SK-MEL-5 (cell line): ENCODE measurements around the gene G3BP1. TPM values are rescaled to one million over a fixed set of nuclear protein-coding genes. Genes with fewer than 3 reads are reported as not detected.
A peak's percentile ranks its signal among the peaks of the same experiment; 100 is the strongest.
"Not testable (repeated sequence)": the region's sequence is repeated elsewhere in the genome, so short reads cannot be mapped to it uniquely, and the experiment has no call there.

Source experiments
- DNase-seq: peaks from one replicate; pipeline ENCODE4 v3.0.0-alpha.2; 2016; ENCODE audit warnings: low read depth, low spot score
- in situ Hi-C: cut with HindIII; loops from 2 replicates; pipeline ENCODE4 v1.10.0; 2016; ENCODE audit warnings: low sequenced_read_pairs, high pct_unique_total_duplicates, low pct_unique_long_range_greater_than_20kb
- polyA plus RNA-seq, 2 experiments: library from polyadenylated mRNA; depleted of rRNA; stranded (reverse); fragments of >200 nt; gene quantifications; 2 replicates each; pipeline ENCODE4 v1.2.3, GENCODE V29; 2015
- total RNA-seq: library from RNA; depleted of rRNA; stranded (reverse); fragments of >200 nt; shearing (Covaris generic); gene quantifications from 2 replicates; pipeline ENCODE4 v1.2.3, GENCODE V29; 2014; rRNA removed

Gene G3BP1
- total RNA-seq, result 280 TPM in 2 replicates
- polyA plus RNA-seq (2015; cell fraction: cytosol; rRNA removed), result 201 and 250 TPM in 2 replicates
- 126 and 144 TPM in 2 replicates for polyA plus RNA-seq (2015; cell fraction: nucleus; rRNA removed)

- in situ Hi-C loops, result no loop called here
- DNase-seq, result peak; percentile 100
These were observed at the start of gene G3BP1 for GRCh38 chr5:151771259-151772028. G3BP1 (plus strand) TSS chr5:151771954; CDS start chr5:151786621, 14,667 bp downstream.

- in situ Hi-C loops, result no loop called here
- no peak for DNase-seq
These were observed 49.2 kb upstream of the G3BP1 start for GRCh38 chr5:151722546-151722945.

DNA sequence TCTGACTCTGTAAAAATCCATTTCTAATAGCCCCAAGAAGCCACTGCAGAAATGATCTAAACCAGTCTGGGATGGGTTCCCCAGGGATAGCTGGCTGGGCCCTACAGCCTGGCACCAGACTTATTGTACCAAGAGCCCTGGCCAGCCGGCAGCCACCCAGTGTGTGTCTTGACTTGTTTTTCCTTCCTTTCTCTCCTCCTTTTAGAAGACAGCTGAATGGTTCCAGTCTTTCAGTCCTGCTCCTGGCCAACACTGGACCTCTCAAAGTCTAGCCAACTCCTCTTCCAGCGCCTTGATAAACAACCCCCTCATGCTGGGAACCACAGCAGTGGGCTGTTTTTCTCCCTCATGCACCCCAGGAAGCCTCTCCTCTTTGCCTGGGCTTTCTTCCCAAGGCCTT is 47.4 kb upstream of the G3BP1 start:
- DNase-seq, result no peak
- in situ Hi-C loops, result no loop called here

DNA sequence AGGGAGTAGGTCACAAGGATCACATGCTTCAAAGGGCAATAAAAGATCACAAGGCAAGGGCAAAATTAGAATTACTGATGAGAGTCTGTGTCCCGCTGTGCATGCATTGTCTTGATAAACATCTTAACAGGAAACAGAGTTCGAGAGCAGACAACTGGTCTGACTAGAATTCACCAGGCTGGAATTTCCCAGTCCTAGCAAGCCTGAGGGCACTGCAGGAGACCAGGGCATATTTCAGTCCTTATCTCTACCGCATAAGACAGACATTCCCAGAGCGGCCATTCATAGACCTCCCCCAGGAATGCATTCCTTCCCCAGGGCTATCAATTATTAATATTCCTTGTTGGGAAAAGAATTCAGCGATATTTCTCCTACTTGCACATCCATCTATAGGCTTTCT is 42.2 kb upstream of the G3BP1 start:
- in situ Hi-C loops, DNase-seq: not testable (repeated sequence)

DNA sequence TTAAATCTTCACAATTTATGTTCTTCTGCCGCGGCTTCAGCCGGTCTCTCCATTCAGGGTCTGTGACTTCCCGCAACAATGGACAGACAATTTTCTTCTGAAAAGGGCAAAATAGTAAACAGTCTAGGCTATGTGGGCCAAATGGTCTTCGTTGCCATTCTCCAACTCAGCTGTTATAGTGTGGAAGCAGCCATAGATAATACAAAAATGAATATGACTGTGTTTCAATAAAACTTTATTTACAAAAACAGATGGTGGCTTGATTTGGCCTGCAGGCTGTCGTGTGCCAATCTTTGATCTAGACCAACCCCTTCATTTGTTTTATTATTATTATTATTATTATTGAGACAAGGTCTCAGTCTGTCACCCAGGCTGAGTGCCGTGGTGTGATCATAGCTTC is 41.4 kb upstream of the G3BP1 start:
- no peak for DNase-seq
- in situ Hi-C loops, result no loop called here

DNA sequence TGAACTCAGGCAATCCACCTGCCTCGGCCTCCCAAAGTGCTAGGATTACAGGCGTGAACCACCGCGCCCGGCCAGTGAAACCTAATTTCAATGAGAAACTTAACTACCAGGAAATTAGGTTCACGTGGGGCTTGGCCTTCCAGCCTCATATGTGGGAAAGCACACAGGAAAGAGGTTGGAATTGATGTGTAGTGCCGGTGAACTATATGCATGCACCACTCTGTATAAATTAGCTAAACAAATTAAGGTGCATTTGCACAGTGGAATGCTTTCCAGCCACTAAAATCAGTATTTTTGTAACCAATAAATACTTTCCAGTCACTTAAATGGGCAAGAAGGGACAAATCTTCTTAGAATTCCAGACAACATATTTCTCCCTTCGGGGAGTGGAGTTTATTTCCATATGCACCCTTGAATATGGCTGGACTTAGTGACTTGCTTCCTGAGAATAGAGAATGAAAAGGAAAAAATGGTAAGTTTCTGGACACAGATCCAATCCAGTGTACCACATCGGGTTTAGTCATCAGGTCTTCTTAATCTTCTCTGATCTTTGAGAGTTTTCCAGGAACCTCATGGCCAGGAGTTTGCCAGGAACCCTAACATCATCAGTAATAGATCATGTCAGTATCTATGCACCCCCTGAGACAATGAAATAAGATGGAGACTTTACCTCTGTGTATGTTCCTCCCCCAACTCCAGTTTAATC is 38.2 kb upstream of the G3BP1 start:
- DNase-seq, result no peak
- in situ Hi-C loops, result no loop called here

- no peak for DNase-seq
- in situ Hi-C loops, result no loop called here
These were observed 37.7 kb upstream of the G3BP1 start for GRCh38 chr5:151734064-151734408.

DNA sequence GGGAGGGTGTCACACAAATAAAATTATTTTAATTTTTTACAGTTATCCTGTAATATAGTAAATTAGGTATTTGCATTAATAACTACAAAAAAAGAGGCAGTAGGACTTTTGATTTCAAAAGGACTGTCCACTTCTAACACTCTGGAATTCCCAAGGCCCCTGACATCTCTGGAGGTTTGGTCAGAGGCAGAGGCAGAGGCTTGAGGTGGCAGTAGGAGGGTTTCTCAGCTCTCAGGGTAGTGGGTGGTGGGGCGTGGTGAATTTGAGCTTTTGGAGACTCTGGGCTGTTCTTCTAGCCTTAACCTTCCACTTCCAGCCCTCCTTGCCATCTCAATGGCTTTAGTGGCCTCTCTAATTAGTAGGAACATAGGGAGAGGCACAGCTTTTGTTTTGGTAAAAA is 36.1 kb upstream of the G3BP1 start:
- in situ Hi-C loops, result no loop called here
- no peak for DNase-seq

DNA sequence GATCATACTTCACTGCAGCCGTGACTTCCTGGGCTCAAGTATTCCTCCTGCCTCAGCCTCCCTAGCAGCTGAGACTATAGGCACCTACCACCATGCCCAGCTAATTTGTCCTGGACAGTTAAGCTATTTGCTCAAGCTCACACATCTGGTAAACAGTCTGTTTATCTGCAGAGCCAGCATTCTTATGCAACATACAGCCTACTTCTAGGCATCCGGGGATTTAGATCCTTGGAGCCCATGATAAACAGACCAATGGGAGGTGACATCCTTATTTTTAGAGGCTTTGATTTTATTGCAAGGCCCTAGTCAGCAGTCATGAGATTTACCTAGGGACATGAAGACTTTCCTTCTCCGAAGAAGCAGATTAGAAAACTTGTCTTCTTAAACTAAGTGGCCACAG is 34.3 kb upstream of the G3BP1 start:
- DNase-seq, result no peak
- in situ Hi-C loops, result no loop called here

DNA sequence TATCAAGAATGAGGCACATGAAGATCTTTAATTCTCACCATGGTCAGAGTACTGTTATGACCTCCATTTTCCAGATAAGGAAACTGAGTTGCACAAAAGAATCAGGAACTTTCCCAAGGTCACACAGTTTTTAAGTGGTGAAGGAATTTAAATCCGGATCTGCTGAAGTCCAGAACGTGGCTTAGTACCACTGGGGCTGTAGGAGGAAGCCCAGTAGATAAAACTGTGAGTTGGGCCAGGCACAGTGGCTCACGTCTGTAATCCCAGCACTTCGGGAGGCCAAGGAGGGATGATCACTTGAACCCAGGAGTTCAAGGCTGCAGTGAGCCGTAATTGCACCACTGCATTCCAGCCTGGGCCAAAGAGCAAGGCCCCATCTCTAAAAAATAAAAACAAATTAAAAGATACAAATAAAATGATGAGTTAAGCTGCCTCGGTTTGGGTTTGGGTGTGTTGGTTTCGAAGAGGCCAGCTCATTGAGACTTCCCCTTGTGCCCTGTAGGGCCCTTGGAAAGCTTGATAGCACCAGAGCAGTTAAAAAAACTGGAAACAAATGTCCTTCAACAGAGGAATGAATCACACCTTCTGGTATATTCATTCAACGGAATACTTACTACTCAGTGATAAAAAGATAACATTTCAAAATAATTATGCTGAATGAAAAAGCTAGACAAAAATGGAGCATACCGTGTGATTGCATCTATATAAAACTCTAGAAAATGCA is 33.5 kb upstream of the G3BP1 start:
- in situ Hi-C loops, result no loop called here
- DNase-seq, result no peak

DNA sequence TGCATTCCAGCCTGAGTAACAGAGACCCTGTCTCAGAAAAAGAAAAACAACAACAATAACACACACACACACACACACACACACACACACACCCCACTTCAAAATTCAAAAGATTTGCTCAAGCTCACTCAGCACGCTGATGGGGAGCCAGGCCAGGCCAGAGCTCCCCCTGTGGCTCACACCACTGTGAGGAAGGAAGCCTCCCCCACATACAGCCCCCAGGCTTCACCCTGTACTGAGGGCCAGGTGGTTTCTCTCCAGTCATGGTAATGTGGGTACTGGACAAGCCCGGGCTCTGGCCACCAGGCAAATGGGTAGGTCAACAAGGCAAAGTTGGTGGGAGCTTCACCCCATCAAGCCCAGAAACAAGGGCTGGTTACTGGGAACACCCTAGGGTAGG is 32.4 kb upstream of the G3BP1 start:
- in situ Hi-C loops, result no loop called here
- DNase-seq, result no peak

DNA sequence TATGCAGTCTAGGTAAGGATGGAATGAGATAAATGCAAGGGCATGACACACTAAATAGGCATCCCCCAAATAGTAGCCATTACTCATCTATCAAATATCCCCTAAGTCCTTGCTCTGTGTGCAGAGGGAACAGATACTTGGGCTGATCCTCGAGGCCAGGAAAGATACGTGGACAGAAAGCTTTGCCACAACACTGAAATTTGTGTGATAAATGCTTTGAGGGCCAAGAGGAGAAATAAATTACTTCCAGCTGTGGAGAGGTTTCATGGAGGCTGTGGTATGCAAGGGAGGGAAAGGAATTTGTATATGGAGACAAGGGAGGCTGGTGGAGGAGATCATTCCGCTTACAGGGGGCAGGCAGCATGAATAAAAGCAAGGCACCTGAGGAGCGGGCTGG is 31.8 kb upstream of the G3BP1 start:
- DNase-seq, result no peak
- in situ Hi-C loops, result no loop called here

DNA sequence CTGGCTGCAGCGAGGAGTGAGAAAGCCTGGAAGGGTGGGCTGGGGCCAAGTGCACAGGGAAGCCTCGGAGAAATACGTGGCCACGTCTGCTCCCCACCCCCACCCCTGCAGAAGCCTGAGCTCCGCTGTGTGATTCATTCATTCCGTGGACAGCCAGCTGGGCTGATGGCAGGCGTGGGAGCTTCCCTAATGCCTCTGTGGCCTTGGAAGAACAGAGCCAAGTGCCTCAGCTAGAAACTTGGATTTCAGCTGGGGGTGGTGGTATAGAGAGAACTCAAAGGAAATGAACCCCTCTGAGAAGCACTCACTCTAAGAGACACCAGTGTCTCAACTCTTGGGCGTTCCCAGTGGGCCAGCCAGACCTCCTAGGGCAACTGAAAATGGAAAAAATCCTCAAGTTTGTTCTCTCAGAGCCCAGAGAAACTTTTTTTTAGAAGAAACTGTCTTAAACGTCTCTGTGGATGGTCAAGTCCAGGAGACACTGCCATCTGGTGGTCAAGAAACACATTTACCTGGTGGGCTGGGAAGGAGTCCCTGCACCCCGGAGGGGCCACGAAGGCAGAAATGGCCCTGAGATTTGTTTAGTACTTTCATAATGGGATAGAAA is 31.3 kb upstream of the G3BP1 start:
- in situ Hi-C loops, result no loop called here
- peak; percentile 73 for DNase-seq

- no peak for DNase-seq
- in situ Hi-C loops, result no loop called here
These were observed 30.8 kb upstream of the G3BP1 start for GRCh38 chr5:151740958-151741373.

DNA sequence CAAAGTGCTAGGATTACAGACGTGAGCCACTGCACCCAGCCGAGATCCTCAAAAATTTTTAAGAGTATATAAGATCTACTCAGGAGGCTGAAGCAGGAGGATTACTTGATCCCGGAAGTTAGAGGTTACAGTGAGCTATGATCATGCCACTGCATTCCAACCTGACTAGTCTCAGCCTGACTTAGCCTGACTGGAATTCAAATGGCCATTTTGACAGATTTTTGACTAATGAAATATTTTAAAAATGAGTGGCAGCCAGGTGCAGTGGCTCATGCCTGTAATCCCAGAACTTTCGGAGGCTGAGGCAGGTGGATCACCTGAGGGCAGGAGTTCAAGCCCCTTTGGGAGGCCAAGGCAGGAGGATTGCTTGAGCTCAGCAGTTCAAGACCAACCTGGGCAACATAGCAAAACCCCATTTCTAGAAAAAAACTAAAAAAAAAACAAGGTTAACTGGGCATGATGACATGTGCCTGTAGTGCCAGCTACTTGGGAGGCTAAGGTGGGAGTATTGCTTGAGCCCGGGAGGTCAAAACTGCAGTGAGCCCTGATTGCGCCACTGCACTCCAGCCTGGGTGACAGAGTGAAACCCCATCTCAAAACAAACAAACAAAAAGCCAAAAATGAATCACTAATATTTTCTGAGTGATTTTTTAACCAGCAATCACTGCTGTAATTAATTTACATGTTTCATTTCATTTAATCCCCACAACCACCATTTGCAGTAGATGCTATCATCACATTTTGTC is 29.9 kb upstream of the G3BP1 start:
- no peak for DNase-seq
- in situ Hi-C loops, result no loop called here

- in situ Hi-C loops, result no loop called here
These were observed 28.9 kb upstream of the G3BP1 start for GRCh38 chr5:151742870-151743294.

DNA sequence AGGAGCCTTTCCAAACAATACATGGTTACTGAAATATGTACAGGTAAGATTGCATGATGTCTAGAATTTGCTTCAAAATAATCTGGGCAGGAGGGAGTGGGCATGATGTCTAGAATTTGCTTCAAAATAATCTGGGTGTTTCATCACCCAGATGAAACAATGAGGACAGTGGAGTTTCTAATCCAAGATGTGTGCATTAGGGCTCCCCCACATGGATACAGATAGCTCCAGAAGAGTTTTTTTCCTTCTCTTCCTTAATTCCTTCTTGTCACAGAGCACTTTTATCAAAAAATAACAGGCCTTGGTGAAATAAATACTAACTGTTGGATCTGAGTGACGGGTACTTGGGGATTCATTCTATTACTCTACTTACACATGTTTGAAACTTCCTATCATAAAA is 28.2 kb upstream of the G3BP1 start:
- in situ Hi-C loops, result no loop called here

More at GRCh38 chr5:151742870-151743294, 28.9 kb upstream of the G3BP1 start:
- peak; percentile 72 for DNase-seq

More for the DNA sequence above, 28.2 kb upstream of the G3BP1 start:
- DNase-seq, result no peak
